RCC 7860 (cell line): ENCODE data around the gene PRPF19.
A peak's percentile ranks its signal among the peaks of the same experiment; 100 is the strongest.
"Not testable (repeated sequence)": the region's sequence is repeated elsewhere in the genome, so short reads cannot be mapped to it uniquely, and the experiment has no call there.

Experiments
- DNase-seq: peaks from one replicate; pipeline ENCODE4 v3.0.0-alpha.2; 2015; ENCODE audit warnings: low spot score
- FAIRE-seq: peaks from 2 replicates; lab custom pipeline; 2012; peaks lifted over from hg19 to GRCh38; lab: Jason Lieb, UNC

Gene PRPF19

GRCh38 chr11:60910281-60910687 lies 3.9 kb upstream of the PRPF19 start:
- FAIRE-seq, result no peak
- DNase-seq, result no peak

GRCh38 chr11:60909680-60910280 lies 3.4 kb upstream of the PRPF19 start:
- FAIRE-seq, DNase-seq: not testable (repeated sequence)

- FAIRE-seq (no peak), DNase-seq (no peak)
Observed at GRCh38 chr11:60908803-60909202, 2.4 kb upstream of the PRPF19 start.

GRCh38 chr11:60905551-60906113 lies 753 bp downstream of the PRPF19 start:
- FAIRE-seq (no peak), DNase-seq (peak; percentile 39)

GRCh38 chr11:60905047-60905446 lies 1.3 kb downstream of the PRPF19 start:
- DNase-seq (no peak), FAIRE-seq (no peak)

GRCh38 chr11:60902625-60903024 lies 3.8 kb downstream of the PRPF19 start:
- DNase-seq (no peak), FAIRE-seq (no peak)

- FAIRE-seq, result no peak
Observed at GRCh38 chr11:60900673-60901404, 5.5 kb downstream of the PRPF19 start.

GRCh38 chr11:60899977-60900376 lies 6.4 kb downstream of the PRPF19 start:
- DNase-seq, result no peak
- FAIRE-seq, result no peak

More at GRCh38 chr11:60900673-60901404, 5.5 kb downstream of the PRPF19 start:
- DNase-seq, result no peak

- DNase-seq, result peak; percentile 34
- FAIRE-seq, result no peak
Observed at GRCh38 chr11:60899046-60899936, 7.1 kb downstream of the PRPF19 start.

GRCh38 chr11:60897496-60897895 lies 8.9 kb downstream of the PRPF19 start:
- no peak for DNase-seq
- FAIRE-seq, result no peak

- no peak for DNase-seq
- no peak for FAIRE-seq
Observed at GRCh38 chr11:60895687-60896086, 10.7 kb downstream of the PRPF19 start.

- DNase-seq (no peak), FAIRE-seq (no peak)
Observed at GRCh38 chr11:60891103-60891741, 15.2 kb downstream of the PRPF19 start.

- FAIRE-seq, result no peak
- no peak for DNase-seq
Observed at GRCh38 chr11:60890696-60891095, 15.7 kb downstream of the PRPF19 start.

GRCh38 chr11:60889869-60890311 lies 16.5 kb downstream of the PRPF19 start:
- DNase-seq, result no peak
- no peak for FAIRE-seq

GRCh38 chr11:60887556-60887955 lies 18.8 kb downstream of the PRPF19 start:
- peak; percentile 34 for DNase-seq
- FAIRE-seq, result no peak

- DNase-seq, result no peak
- no peak for FAIRE-seq
Observed at GRCh38 chr11:60880643-60881282, 25.6 kb downstream of the PRPF19 start.

- DNase-seq (no peak), FAIRE-seq (no peak)
Observed at GRCh38 chr11:60879971-60880588, 26.3 kb downstream of the PRPF19 start.

- FAIRE-seq (no peak), DNase-seq (no peak)
Observed at GRCh38 chr11:60879104-60879503, 27.3 kb downstream of the PRPF19 start.

GRCh38 chr11:60878245-60879101 lies 27.9 kb downstream of the PRPF19 start:
- no peak for FAIRE-seq
- DNase-seq, result no peak
